Measurements from ENCODE around the gene ANKRA2. TPM values are rescaled to one million over a fixed set of nuclear protein-coding genes. Genes with fewer than 3 reads are reported as not detected.

The ANKRA2 gene
- total and polyA plus RNA-seq, 2 of the 8 experiments (the other 6 are each of a cell fraction or from before 2014, with no cell fraction given) = 7.0 to 12.6 TPM

DNA sequence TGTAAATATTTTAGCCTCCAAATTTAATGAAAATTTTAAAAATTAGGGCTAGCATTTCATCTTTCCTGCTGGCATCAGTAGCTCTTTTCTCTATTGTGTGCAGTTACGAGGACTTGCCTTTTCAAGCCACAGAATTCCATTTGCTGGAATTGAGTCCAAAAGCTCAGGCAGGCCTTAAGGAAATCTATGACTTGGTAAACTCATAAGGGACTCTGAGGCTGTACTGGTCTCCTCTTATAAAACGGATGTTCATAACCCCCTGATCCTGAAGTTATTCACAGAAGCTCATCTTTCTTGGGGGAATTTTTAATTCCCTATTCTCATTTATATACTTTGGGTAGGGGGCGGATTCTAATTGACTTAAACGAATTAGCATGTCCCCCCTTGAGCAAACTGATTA lies 23.4 kb downstream of the ANKRA2 start (continued):
- no peak for TF ChIP-seq RFX5 (IDR thresholded peaks at IDR 0.05; ENCODE audit: borderline replicate concordance, low read depth, low read length)
- no peak for TF ChIP-seq EZH2 (IDR thresholded peaks at IDR 0.05; ENCODE audit: low read depth, low read length, severe bottlenecking)
- no peak for TF ChIP-seq CHD1 (IDR thresholded peaks at IDR 0.05; ENCODE audit: low read depth, low read length)
- no peak for TF ChIP-seq KDM5A (IDR thresholded peaks at IDR 0.05; ENCODE audit: low read length)
- TF ChIP-seq TAF1 (IDR thresholded peaks at IDR 0.05; ENCODE audit: low read depth, low read length) = no peak
- TF ChIP-seq TEAD4 (IDR thresholded peaks at IDR 0.05; ENCODE audit: low read depth, low read length) = no peak

All from H1 (cell line).